ENCODE measurements around the gene ADAMTS15. TPM values are rescaled to one million over a fixed set of nuclear protein-coding genes. Genes with fewer than 3 reads are reported as not detected.

The ADAMTS15 gene
- total RNA-seq, 1 donor from 2014 or later: 9.9 TPM

- Mint-ChIP-seq H3K4me1 (peaks cover 4% of the 10 kb centered on the region), H3K27me3 (ENCODE audit: low read depth) (no peaks in the 10 kb centered on the region)
These were observed 24.8 kb downstream of the ADAMTS15 start for GRCh38 chr11:130473056-130473794.

GRCh38 chr11:130473795-130474377 lies 25.4 kb downstream of the ADAMTS15 start:
- no peaks in the 10 kb centered on the region for H3K9me3 Mint-ChIP-seq
- H3K36me3 Mint-ChIP-seq: peaks cover 10% of the 10 kb centered on the region
- no peak overlapping the region for H3K27ac Mint-ChIP-seq
- no peaks in the 10 kb centered on the region for H3K27me3 Mint-ChIP-seq (ENCODE audit: low read depth)
- H3K4me3 Mint-ChIP-seq: no peak overlapping the region
- TF ChIP-seq CTCF (IDR thresholded peaks at IDR 0.05; ENCODE audit: unreplicated experiment): no peak
- H3K4me1 Mint-ChIP-seq: peaks cover 4% of the 10 kb centered on the region
- no peak for DNase-seq (ENCODE audit: low spot score in 2 of 2, unreplicated experiment in 2 of 2)

More at GRCh38 chr11:130473056-130473794, 24.8 kb downstream of the ADAMTS15 start:
- Mint-ChIP-seq H3K36me3 (peaks cover 11% of the 10 kb centered on the region), H3K9me3 (no peaks in the 10 kb centered on the region), H3K4me3 (no peak overlapping the region), H3K27ac (no peak overlapping the region)
- no peak for TF ChIP-seq CTCF (IDR thresholded peaks at IDR 0.05; ENCODE audit: unreplicated experiment)
- no peak for DNase-seq (ENCODE audit: low spot score in 2 of 2, unreplicated experiment in 2 of 2)

- no peak for TF ChIP-seq CTCF (IDR thresholded peaks at IDR 0.05; ENCODE audit: unreplicated experiment)
- no peak overlapping the region for H3K27ac Mint-ChIP-seq
These were observed 26.4 kb downstream of the ADAMTS15 start for GRCh38 chr11:130474637-130475400.

GRCh38 chr11:130475426-130476053 lies 27.1 kb downstream of the ADAMTS15 start:
- Mint-ChIP-seq H3K27me3 (ENCODE audit: low read depth) (no peaks in the 10 kb centered on the region), H3K36me3 (peaks cover 9% of the 10 kb centered on the region), H3K9me3 (no peaks in the 10 kb centered on the region), H3K27ac (no peak overlapping the region), H3K4me1 (peaks cover 4% of the 10 kb centered on the region), H3K4me3 (no peak overlapping the region)
- no peak for DNase-seq (ENCODE audit: low spot score in 2 of 2, unreplicated experiment in 2 of 2)
- no peak for TF ChIP-seq CTCF (IDR thresholded peaks at IDR 0.05; ENCODE audit: unreplicated experiment)

More at GRCh38 chr11:130474637-130475400, 26.4 kb downstream of the ADAMTS15 start:
- H3K36me3 Mint-ChIP-seq: peaks cover 9% of the 10 kb centered on the region
- no peaks in the 10 kb centered on the region for H3K9me3 Mint-ChIP-seq
- H3K4me1 Mint-ChIP-seq: peaks cover 4% of the 10 kb centered on the region
- H3K27me3 Mint-ChIP-seq (ENCODE audit: low read depth): no peaks in the 10 kb centered on the region
- H3K4me3 Mint-ChIP-seq: no peak overlapping the region
- DNase-seq (ENCODE audit: low spot score in 2 of 2, unreplicated experiment in 2 of 2): no peak

- Mint-ChIP-seq H3K9me3 (no peaks in the 10 kb centered on the region), H3K27ac (peak overlapping the region; percentile 13)
These were observed 27.9 kb downstream of the ADAMTS15 start for GRCh38 chr11:130476200-130476921.

More at GRCh38 chr11:130476200-130476921, 27.9 kb downstream of the ADAMTS15 start:
- Mint-ChIP-seq H3K36me3 (peaks cover 4% of the 10 kb centered on the region), H3K4me3 (no peak overlapping the region), H3K4me1 (peaks cover 4% of the 10 kb centered on the region), H3K27me3 (ENCODE audit: low read depth) (no peaks in the 10 kb centered on the region)
- TF ChIP-seq CTCF (IDR thresholded peaks at IDR 0.05; ENCODE audit: unreplicated experiment): no peak
- DNase-seq (ENCODE audit: low spot score in 2 of 2, unreplicated experiment in 2 of 2): no peak

Measured in mesothelial cell of epicardium (in vitro differentiated cells).